ENCODE measurements around the gene FBXW8. TPM values are rescaled to one million over a fixed set of nuclear protein-coding genes. Genes with fewer than 3 reads are reported as not detected.

The FBXW8 gene
- total RNA-seq, 4 donors from 2014 or later: 8.9 to 21.6 (median 12.2) TPM

DNA sequence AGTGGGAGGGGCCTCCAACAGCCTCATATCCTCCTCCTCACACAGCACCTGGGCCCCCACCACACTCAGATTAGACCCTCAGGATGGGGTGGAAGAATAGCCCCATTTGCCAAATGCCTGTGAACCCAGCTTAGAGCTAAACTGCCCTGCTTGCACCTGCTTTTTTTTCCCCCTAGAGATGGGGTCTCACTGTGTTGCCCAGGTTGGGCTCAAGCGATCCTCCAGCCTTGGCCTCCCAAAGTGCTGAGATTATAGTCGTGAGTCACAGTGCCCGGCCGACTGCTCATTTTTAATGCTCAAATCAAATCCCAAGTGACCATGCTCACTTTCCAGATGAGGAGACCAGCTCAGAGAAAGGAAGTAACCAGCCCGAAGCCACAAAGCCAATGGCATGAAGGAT lies 161.4 kb downstream of the FBXW8 start:
- TF ChIP-seq, protein P1, sequence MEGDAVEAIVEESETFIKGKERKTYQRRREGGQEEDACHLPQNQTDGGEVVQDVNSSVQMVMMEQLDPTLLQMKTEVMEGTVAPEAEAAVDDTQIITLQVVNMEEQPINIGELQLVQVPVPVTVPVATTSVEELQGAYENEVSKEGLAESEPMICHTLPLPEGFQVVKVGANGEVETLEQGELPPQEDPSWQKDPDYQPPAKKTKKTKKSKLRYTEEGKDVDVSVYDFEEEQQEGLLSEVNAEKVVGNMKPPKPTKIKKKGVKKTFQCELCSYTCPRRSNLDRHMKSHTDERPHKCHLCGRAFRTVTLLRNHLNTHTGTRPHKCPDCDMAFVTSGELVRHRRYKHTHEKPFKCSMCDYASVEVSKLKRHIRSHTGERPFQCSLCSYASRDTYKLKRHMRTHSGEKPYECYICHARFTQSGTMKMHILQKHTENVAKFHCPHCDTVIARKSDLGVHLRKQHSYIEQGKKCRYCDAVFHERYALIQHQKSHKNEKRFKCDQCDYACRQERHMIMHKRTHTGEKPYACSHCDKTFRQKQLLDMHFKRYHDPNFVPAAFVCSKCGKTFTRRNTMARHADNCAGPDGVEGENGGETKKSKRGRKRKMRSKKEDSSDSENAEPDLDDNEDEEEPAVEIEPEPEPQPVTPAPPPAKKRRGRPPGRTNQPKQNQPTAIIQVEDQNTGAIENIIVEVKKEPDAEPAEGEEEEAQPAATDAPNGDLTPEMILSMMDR (IDR thresholded peaks at IDR 0.05): no peak
- DNase-seq (ENCODE audit: low spot score) (no peak), ATAC-seq (ENCODE audit: low FRiP score) (no peak)

DNA sequence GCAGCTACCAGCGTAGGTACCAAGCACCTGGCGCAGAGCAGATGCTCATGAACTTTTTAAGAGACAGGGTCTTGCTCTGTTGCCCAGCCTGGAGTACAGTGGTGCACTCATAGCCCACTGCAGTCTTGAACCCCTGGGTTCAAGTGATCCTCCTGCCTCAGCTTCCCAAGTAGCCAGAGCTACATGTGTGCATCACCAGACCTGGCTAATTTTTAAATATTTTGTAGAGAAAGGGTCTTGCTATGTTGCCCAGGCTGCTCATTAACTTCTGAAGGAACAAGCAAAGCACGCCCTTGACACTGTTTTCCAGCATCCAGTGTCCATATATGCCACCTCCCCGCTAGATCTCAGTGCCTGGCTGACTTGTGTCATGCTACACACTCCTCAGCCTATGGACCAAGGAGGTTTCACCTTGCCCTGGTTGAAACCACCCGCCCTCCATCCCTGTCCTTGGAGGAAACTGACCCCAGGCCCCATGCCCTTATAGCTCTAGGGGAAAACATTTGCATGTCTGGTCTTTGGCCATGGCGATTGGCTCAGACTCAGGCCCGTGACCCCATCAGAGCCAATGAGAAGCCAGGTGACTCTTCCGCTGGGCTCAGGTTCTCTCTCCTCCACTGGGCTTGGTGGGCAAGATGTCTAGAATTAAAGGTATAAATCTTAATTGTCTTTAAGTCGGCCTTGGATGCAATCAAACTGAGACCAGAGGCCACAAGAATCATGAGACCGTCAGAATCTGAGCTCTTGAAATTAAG lies 162.2 kb downstream of the FBXW8 start:
- ATAC-seq (ENCODE audit: low FRiP score): no peak
- DNase-seq (ENCODE audit: low spot score): no peak
- TF ChIP-seq, protein P1 (IDR thresholded peaks at IDR 0.05): no peak

DNA sequence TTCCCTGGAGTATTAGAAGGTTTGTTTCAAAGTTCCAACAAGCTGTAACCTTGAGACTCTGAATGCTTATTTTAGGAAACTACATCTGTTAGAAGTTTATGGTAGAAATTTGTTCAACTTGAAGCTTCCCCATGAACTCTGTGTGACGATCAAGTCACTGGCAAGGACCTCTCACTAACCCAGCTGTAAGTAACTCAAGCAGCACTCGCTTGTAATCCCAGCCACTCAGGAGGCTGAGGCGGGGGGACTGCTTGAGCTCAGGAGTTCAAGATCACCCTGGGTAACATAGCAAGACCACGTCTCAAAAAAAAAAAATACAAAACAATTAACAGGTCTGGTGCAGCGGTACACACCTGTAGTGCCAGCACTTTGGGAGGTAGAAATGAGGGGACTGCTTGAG lies 162.9 kb downstream of the FBXW8 start:
- ATAC-seq (ENCODE audit: low FRiP score) (no peak), DNase-seq (ENCODE audit: low spot score) (no peak)
- TF ChIP-seq, protein P1 (IDR thresholded peaks at IDR 0.05): no peak

DNA sequence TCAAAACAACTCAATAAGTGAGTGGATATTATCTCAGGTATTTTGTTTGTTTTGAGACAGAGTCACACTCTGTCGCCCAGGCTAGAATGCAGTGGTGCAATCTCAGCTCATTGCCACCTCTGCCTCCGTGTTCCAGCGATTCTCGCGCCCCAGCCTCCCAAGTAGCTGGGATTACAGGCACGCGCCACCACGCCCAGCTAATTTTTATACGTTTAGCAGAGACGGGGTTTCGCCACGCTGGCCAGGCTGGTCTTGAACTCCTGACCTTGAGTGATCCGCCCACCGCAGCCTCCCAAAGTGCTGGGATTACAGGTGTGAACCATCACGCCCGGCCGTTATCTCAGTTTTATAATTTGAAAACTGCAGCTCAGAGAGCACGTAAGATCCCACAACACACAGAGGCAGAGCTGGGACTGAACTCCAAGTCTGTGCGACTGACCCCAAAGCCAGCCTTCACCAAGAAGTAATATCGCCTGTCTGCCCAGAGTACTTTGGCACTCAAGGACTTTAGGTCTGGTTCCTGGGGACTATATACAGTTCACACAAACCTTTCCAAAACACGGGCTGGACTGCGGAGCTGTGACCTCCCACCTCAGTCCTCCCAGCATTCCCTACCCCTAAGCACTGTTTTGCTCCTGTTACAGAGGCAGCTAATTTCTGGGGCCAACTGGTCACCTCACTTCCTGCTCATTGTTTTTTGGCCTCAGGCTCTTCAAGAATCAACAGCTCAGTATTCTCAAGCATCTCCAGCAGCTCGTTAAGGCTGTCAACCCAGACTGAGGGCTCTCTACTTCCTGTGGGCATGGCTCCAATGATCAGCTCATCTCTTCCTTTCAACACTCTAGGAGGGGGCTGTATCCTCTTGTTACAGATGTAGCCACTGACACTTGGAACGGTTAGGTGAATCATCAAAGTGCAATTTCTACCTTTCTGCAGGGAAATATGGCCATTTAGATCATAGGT lies 165.9 kb downstream of the FBXW8 start:
- TF ChIP-seq, protein P1 (IDR thresholded peaks at IDR 0.05): no peak
- DNase-seq (ENCODE audit: low spot score): no peak
- ATAC-seq (ENCODE audit: low FRiP score): no peak

DNA sequence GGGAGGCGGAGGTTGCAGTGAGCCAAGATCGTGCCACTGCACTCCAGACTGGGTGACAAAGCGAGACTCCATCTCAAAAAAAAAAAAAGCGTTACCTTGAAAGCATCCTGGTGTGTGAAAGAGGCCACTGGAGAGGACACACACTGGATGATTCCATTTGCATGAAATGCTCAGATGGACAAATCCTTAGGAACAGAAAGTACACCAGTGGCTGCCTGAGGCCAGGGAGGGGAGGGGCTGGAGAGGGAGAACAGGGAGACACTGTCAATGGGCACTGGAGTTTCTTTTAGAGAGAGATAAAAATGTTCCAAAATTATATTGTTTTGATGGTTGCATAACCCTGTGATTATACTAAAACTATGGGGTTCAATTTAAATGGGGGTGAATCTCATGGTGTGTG lies 168.7 kb downstream of the FBXW8 start:
- TF ChIP-seq, protein P1 (IDR thresholded peaks at IDR 0.05): no peak
- no peak for ATAC-seq (ENCODE audit: low FRiP score)
- no peak for DNase-seq (ENCODE audit: low spot score)

DNA sequence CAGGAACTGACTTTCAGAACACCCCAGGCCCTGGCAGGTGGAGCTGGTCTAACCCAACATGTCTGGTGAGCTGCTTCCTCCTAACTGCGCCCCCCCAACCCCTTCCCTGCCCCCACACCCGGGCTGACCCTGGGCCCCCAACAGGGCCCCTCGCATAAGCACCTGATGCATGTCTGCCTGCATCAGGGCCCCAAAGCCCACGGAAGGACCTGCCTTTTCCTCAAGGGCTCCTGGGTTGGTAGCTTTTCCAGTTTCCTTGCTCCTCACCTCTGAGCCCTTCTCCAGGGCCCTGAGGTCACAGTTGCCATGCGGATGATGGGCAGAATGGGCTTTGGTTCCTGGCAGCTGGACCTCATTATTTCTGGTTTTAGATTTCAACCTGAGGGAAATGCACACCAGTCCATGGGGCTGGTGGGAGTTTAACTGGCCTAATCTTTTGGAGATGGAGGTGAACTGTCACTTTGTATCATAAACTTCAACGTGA lies 170.0 kb downstream of the FBXW8 start:
- DNase-seq (ENCODE audit: low spot score): no peak
- TF ChIP-seq, protein P1 (IDR thresholded peaks at IDR 0.05): no peak

More for the DNA sequence above, 170.0 kb downstream of the FBXW8 start:
- ATAC-seq (ENCODE audit: low FRiP score): no peak

Other genes with a start within 250 kb of the FBXW8 start
- gene SPRING1, start 172.9 kb upstream of the FBXW8 start, total RNA-seq: 10 to 100 TPM; 15.3 to 30.7 (median 22.0) TPM
- 1 to 10 TPM in 2 of 4 donors, under 1 TPM in 2; 0.37 to 2.5 (median 0.98) TPM for gene RNFT2, start 172.6 kb upstream of the FBXW8 start, total RNA-seq
- under 1 TPM in 1 of 4 donors, not detected in 3; 0.06 TPM for gene HRK, start 29.5 kb upstream of the FBXW8 start, total RNA-seq
- 10 to 100 TPM in 1 of 4 donors, 1 to 10 TPM in 3; 4.5 to 22.4 (median 6.1) TPM for gene TESC, start 188.5 kb downstream of the FBXW8 start, total RNA-seq

Measured in omental fat pad (tissue), 4 donors.